Kidney epithelial cell (primary cell): Measurements from ENCODE around the gene DVL2. TPM values are rescaled to one million over a fixed set of nuclear protein-coding genes. Genes with fewer than 3 reads are reported as not detected.
A peak's percentile ranks its signal among the peaks of the same experiment; 100 is the strongest.

Experiments used
- DNase-seq: peaks from one replicate; pipeline ENCODE4 v3.0.0-alpha.2; 2010; ENCODE audit warnings: low read depth
- H3K27me3 ChIP-seq: 2 replicates; pipeline ENCODE4 v1.6.0; 2011; ENCODE audit warnings: low read length; ENCODE audit not compliant: control insufficient read depth, insufficient read depth
- H3K36me3 ChIP-seq: 2 replicates; pipeline ENCODE4 v1.5.1; 2011; ENCODE audit warnings: low read length; ENCODE audit not compliant: control insufficient read depth, insufficient read depth
- H3K4me3 ChIP-seq: 2 replicates; pipeline ENCODE4 v1.5.1; 2011; ENCODE audit warnings: low read depth, mild to moderate bottlenecking, control low read depth, low read length
- CTCF ChIP-seq: IDR thresholded peaks from 2 replicates; pipeline ENCODE4 v1.5.1; 2011; ENCODE audit warnings: mild to moderate bottlenecking, moderate library complexity, low read length, control low read depth, inconsistent platforms; ENCODE audit not compliant: insufficient read depth, poor library complexity, severe bottlenecking
- total RNA-seq: library from RNA; depleted of rRNA; stranded (reverse); fragments of >200 nt; gene quantifications from 2 replicates; pipeline ENCODE4 v1.2.3, GENCODE V29; 2015

DVL2 gene
- total RNA-seq, 1 donor from 2014 or later, result 57.1 TPM

GRCh38 chr17:7207120-7208001 lies 27.0 kb downstream of the DVL2 start:
- DNase-seq, result no peak
- H3K36me3 ChIP-seq, result peaks cover 4% of the 10 kb centered on the region
- no peaks in the 10 kb centered on the region for H3K27me3 ChIP-seq
- H3K4me3 ChIP-seq, result no peak overlapping the region
- no peak for TF ChIP-seq CTCF

GRCh38 chr17:7205561-7205960 lies 28.8 kb downstream of the DVL2 start:
- DNase-seq, result no peak
- peak overlapping the region; percentile 29 for H3K4me3 ChIP-seq
- no peaks in the 10 kb centered on the region for H3K27me3 ChIP-seq
- no peak for TF ChIP-seq CTCF
- peaks cover 4% of the 10 kb centered on the region for H3K36me3 ChIP-seq

GRCh38 chr17:7204828-7205461 lies 29.4 kb downstream of the DVL2 start:
- no peak for DNase-seq
- Histone ChIP-seq H3K4me3 (peak overlapping the region; percentile 29), H3K27me3 (no peaks in the 10 kb centered on the region), H3K36me3 (peaks cover 4% of the 10 kb centered on the region)
- TF ChIP-seq CTCF, result no peak

- TF ChIP-seq CTCF, result no peak
- peaks cover 4% of the 10 kb centered on the region for H3K36me3 ChIP-seq
- DNase-seq, result no peak
- peak overlapping the region; percentile 29 for H3K4me3 ChIP-seq
- no peaks in the 10 kb centered on the region for H3K27me3 ChIP-seq
These were observed 30.0 kb downstream of the DVL2 start for GRCh38 chr17:7204336-7204735.

- TF ChIP-seq CTCF, result no peak
- Histone ChIP-seq H3K4me3 (no peak overlapping the region), H3K27me3 (no peaks in the 10 kb centered on the region), H3K36me3 (peaks cover 4% of the 10 kb centered on the region)
- no peak for DNase-seq
These were observed 30.9 kb downstream of the DVL2 start for GRCh38 chr17:7203391-7203790.
